GM19395 (cell line): ENCODE measurements around the gene MTMR12.
A peak's percentile ranks its signal among the peaks of the same experiment; 100 is the strongest.
"Not testable (repeated sequence)": the region's sequence is repeated elsewhere in the genome, so short reads cannot be mapped to it uniquely, and the experiment has no call there.

Experiments used
- ATAC-seq: cut with Tn5 transposase; IDR thresholded peaks from one replicate; pipeline ENCODE4 v1.9.1; 2021; ENCODE audit warnings: mild to moderate bottlenecking, moderate library complexity; ENCODE audit not compliant: unreplicated experiment

The MTMR12 gene

GRCh38 chr5:32233696-32234447 lies 78.9 kb downstream of the MTMR12 start:
- ATAC-seq, result no peak

DNA sequence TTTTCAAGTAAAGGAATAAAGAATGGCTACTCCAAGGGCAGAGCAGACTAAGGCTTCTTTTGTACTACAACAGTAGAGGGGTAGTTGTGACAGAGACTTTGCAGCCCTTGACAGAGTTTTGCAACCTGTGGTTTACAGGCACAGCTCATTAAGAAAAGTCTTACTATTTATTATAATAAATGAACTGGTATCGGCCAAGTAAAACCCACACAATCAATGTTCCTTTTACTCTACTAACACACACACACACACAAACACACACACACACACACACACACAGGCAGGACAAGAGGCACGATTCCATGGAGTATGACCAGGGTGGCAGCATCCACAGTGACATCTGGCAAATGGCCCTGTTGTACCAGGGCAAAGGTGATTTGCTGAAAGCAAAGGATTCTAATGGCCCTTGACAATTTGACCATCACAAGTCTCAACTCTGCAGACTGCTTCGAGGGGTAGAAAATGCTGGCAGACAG lies 79.5 kb downstream of the MTMR12 start:
- no peak for ATAC-seq

DNA sequence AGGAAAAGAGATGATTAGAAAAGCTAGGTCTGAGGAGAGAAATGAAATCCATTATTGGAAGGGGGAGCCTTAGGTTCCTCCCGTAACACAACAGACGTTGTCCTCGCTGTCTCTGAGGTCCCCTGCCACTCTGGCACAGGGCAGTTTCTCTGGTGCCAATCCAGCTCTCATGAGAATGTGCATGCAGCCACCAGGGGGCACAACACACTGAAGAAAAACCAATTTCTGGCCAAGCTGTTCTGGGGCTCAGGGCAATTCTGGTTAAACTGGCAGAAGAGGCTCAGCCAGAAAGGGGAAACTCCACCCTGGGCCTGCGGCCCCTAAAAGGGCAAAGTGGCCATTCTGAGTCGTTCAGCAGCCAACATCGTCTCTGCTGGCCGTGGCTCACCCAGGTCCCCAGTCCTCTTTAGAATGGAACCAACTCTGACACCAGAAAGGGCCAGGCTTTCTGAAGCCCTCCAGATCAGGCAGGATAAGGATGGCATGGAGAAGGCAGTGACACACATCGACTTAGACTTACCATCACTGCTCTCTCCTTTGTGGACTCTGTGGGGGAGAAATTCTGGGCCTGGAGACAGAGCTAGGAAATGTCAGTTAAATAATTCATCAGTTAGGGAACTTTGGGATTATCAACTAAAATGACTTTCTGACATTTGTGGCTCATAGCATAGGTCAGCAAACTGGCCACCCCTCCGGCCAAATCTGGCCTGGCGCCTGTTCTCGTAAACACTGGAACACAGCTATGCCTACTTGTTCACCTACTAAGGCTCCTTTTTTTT lies 80.1 kb downstream of the MTMR12 start:
- peak; percentile 83 for ATAC-seq

DNA sequence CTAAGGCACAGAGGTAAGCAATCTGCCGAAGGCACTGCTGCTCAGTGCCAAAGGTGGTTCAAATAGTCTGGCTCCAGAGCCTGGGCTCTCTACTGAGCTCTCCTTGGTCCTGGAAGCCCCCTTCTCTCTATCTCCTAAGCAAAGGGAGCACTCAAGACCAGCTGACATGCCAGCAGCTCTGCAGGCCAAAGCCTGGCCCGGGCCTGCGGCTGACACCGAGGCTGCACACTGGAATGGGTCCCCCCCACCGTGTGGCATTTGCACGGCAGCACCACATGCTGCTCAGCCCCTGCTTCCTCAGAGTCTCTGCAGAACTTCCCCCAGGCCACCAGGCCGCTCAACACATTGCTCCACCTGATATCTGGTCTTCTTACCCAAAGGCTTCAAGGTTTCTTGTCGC lies 80.8 kb downstream of the MTMR12 start:
- ATAC-seq, result peak; percentile 12

DNA sequence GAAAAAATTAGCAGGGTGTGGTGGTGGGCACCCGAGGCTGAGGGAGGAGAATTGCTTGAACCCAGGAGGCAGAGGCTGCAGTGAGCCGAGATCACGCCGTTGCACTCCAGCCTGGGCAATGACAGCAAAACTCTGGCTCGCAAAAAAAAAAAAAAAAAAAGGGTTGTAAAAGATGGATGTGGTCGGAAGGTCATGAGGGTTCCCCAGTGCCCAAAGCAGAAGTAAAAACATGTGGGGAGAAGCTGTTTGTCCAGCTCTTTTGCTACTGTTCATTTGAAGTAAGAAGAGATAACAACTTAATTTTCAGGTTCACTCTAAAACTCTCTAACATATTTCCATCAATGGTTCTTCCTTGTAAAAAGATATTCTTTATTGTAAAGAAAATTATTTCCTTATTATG lies 81.5 kb downstream of the MTMR12 start:
- ATAC-seq, result no peak

GRCh38 chr5:32230356-32231099 lies 82.2 kb downstream of the MTMR12 start:
- no peak for ATAC-seq

DNA sequence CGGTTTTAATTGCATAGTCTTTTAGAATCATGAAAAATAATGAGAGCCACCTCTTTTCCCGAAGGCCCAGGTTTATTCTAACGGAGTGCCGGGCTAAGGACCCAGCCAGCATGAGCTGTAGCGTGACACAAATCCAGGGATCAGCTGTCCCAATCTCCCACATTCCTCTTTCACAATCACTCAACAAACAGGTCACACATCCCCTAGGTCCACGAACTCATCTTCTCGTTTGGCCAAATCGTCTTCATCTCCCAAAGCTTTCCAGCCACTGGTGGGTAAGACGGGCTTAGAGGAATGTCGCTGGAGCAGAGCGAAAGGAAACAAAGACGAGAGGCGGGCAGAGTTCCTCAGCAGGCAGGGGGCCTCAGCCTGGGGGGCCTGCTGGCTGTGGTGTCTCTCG lies 83.2 kb downstream of the MTMR12 start:
- no peak for ATAC-seq

DNA sequence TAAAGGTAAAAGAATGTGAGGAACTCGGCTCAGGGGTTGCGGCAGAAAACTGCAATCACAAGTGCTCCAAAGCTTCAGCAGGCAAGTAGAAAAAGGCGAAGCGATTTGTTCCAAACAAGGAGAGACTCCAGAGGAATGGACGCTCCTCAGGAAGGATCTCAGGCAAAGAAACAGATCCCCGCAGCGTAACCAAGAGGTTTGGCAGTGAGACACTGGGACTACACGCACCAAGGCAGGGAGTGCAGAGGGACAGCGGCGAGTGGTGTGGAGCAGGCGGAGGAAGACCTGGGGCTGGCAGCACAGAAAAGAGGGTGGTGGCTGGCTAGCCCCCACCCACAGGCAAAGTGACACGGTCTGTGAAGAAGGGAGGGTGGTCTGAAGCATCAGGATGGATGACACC lies 83.9 kb downstream of the MTMR12 start:
- ATAC-seq, result no peak

GRCh38 chr5:32225445-32225844 lies 87.3 kb downstream of the MTMR12 start:
- no peak for ATAC-seq

GRCh38 chr5:32223972-32224609 lies 88.6 kb downstream of the MTMR12 start:
- no peak for ATAC-seq

DNA sequence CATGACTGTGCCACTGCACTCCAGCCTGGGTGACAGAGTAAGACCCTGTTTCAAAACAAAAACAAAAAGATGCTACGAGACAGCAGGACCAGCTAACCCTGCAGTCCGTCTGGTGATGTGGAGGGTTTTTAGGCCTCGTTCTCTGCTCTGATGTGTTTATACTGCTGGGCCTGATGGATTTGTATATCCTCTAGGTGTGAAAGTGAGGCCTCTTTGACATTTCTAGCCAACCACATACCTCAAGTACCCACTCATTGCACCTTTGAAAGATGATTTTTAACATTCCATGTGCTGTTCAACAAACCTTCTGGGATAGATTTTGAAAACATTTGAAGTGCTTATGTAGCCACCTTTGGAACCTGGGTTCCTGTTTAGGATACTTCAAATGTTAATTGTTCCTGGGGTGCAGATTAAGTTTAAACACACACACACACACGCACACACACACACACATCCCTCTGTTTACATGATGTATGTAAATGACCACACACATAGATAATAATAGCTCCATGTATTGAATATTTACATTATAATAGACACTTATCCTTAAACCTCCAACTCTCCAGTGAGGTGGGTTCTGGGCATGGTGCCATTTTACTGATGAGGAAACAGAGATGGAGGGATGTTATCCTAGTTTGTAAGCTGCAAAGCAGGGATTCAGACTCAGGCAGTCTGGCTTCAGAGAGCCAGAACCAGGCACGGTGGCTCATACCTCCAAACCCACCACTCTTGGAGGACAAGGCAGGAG lies 89.8 kb downstream of the MTMR12 start:
- no peak for ATAC-seq

DNA sequence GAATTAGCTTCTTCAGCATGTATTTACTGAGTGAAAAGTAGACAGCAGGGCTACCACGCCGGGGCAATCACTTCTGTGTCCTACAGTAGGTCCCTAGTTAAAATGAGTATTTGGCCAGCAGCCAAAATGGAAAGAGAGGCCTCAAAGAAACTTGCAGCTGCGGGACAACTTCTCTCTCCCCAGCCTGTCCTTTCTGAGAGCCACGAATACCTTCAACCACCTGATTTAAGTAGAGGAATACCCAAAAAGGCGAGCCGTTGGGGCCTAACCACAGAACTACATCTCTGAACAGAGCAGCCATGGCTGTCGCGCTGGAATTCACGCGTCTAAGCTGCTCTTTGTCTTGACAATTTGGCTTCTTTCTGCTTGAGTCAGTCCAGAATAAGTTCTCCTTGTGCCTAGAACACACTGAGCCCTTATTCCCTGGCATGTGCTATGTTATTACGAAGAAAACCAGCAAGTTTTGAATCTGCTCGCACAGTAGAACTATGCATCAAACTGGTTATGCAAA lies 94.8 kb downstream of the MTMR12 start:
- peak; percentile 87 for ATAC-seq

DNA sequence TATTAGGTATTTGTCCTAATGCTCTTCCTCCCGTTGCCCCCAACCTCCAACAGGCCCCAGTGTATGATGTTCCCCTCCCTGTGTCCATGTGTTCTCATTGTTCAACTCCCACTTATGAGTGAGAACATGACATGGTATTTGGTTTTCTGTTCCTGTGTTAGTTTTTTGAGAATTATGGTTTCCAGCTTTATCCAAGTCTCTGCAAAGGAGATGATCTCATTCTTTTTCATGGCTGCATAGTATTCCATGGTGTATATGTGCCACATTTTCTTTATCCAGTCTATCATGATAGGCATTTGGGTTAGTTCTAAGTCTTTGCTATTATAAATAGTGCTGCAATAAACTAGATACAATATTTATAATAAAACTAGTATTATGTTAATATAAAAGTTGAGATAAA lies 98.4 kb downstream of the MTMR12 start:
- not testable (repeated sequence) for ATAC-seq

GRCh38 chr5:32210151-32210550 lies 102.6 kb downstream of the MTMR12 start:
- no peak for ATAC-seq

DNA sequence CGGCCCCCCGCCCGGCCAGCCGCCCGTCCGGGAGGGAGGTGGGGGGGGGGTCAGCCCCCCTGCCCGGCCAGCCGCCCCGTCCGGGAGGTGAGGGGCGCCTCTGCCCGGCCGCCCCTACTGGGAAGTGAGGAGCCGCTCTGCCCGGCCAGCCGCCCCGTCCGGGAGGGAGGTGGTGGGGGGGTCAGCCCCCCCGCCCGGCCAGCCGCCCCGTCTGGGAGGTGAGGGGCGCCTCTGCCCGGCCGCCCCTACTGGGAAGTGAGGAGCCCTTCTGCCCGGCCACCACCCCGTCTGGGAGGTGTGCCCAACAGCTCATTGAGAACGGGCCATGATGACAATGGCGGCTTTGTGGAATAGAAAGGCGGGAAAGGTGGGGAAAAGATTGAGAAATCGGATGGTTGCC lies 103.9 kb downstream of the MTMR12 start:
- ATAC-seq, result not testable (repeated sequence)

GRCh38 chr5:32207355-32207634 lies 105.4 kb downstream of the MTMR12 start:
- ATAC-seq, result no peak

DNA sequence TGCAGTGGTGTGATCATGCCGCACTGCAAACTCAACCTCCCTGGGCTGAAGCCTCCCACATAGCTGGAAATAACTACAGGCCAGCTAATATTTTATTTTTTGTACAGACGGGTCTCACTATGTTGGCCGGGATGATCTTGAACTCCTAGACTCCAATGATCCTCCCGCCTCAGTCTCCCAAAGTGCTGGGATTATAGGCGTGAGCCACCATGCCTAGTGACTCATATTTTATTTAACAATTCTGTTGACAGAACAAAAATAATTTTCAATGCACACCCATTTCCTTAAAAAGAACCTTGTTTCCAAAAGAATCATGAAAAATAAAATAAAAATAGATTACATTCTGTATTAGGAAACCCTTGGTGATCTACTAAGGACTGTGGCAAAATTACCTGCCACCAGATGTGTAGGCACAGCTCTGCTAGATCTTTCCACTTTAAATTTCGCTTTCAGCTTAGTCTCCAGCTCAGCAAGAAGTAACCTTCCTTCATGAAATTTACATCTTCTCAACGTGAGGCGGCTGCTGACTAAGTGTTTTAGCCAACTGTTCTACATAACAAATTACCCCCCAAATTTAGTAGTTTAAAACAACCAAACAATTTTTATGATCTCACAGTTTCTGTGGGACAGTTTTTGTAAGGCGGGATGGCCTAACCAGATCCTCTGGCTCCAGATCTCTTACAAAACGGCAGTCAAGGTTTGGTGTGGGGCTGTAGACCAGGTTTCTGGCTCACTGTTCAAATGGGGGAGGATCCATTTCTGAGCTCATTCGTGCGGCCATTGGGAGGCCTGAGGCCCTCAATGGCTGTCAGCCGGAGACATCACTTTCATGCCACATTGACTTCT lies 106.0 kb downstream of the MTMR12 start:
- no peak for ATAC-seq

DNA sequence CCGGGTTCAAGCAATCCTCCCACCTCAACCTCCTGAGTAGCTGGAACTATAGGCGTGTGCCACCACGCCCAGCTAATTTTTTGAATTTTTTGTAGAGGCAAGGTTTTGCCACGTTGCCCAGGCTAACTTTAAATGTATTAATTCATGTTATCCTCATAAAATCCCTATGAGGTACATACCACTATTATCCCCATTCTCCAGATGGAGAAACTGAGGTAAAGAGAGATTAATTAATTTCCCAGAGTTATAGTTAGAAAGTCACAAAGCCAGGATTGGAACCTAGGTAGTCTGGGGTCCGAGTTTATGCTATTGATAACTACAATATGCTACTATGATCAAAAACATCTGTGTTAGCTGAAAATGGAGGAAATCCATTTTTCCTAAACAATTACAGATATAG lies 106.7 kb downstream of the MTMR12 start:
- no peak for ATAC-seq

- ATAC-seq, result no peak
Observed at GRCh38 chr5:32202394-32202793, 110.3 kb downstream of the MTMR12 start.
